DND-41 (cell line): ENCODE data around the gene MALT1.

Source experiments
- CTCF ChIP-seq: IDR thresholded peaks from 2 replicates; pipeline ENCODE4 v1.5.1; 2012; ENCODE audit warnings: borderline replicate concordance, low read length, moderate library complexity, mild to moderate bottlenecking; ENCODE audit not compliant: poor library complexity, severe bottlenecking; ENCODE audit errors: extremely low read depth
- EZH2 ChIP-seq: IDR thresholded peaks from 3 replicates; pipeline ENCODE4 v1.6.1; 2012; ENCODE audit warnings: borderline replicate concordance, low read depth, mild to moderate bottlenecking, moderate library complexity, low read length, inconsistent platforms; ENCODE audit not compliant: severe bottlenecking

GRCh38 chr18:58788971-58789875, 118.0 kb downstream of the MALT1 start:
- TF ChIP-seq CTCF: no peak
- TF ChIP-seq EZH2: no peak
